ENCODE data around the gene TXNIP. TPM values are rescaled to one million over a fixed set of nuclear protein-coding genes. Genes with fewer than 3 reads are reported as not detected.

The TXNIP gene
- total RNA-seq, 1 donor from 2014 or later: 213 TPM

- Histone ChIP-seq H3K27ac (no peak overlapping the region), H3K9me3 (ENCODE audit: low read depth) (no peaks in the 10 kb centered on the region), H3K4me3 (peak overlapping the region; percentile 85), H3K79me2 (ENCODE audit: low read depth) (peaks cover 22% of the 10 kb centered on the region), H3F3A (ENCODE audit: low read depth) (peaks cover 41% of the 10 kb centered on the region), H3K36me3 (peaks cover 17% of the 10 kb centered on the region), H3K27me3 (peaks cover 19% of the 10 kb centered on the region), H3K4me1 (peaks cover 36% of the 10 kb centered on the region), H3K4me2 (peak overlapping the region; percentile 94), H3K9ac (no peak overlapping the region), H4K20me1 (ENCODE audit: low read depth) (peaks cover 48% of the 10 kb centered on the region), H2AFZ (replicated peaks) (no peak overlapping the region)
- peaks cover 42% of the 10 kb centered on the region for H3K36me3 Mint-ChIP-seq
- DNase-seq (ENCODE audit: low spot score): no peak
- TF ChIP-seq EZH2phosphoT487 (IDR thresholded peaks at IDR 0.05) (no peak), CTCF (IDR thresholded peaks at IDR 0.05) (no peak)
- peaks cover 8% of the 10 kb centered on the region for H3K27me3 Mint-ChIP-seq (ENCODE audit: insufficient read depth, low read depth)
- no peak overlapping the region for H3K27ac Mint-ChIP-seq
- peaks cover 2% of the 10 kb centered on the region for H3K9me3 Mint-ChIP-seq
- H3K4me1 Mint-ChIP-seq: peaks cover 57% of the 10 kb centered on the region
- peak overlapping the region; percentile 98 for H3K4me3 Mint-ChIP-seq
Observed at GRCh38 chr1:145992958-145993617, 3.3 kb downstream of the TXNIP start.

- Histone ChIP-seq H3K27me3 (peaks cover 17% of the 10 kb centered on the region), H3K4me1 (peaks cover 31% of the 10 kb centered on the region), H3K9ac (no peak overlapping the region), H3K27ac (peak overlapping the region; percentile 40), H3K4me3 (peak overlapping the region; percentile 85), H3K9me3 (ENCODE audit: low read depth) (no peaks in the 10 kb centered on the region), H3K36me3 (peaks cover 17% of the 10 kb centered on the region), H2AFZ (replicated peaks) (no peak overlapping the region), H3K4me2 (peak overlapping the region; percentile 94), H3K79me2 (ENCODE audit: low read depth) (peaks cover 22% of the 10 kb centered on the region), H3F3A (ENCODE audit: low read depth) (peaks cover 37% of the 10 kb centered on the region), H4K20me1 (ENCODE audit: low read depth) (peaks cover 48% of the 10 kb centered on the region)
- no peak overlapping the region for H3K27ac Mint-ChIP-seq
- peaks cover 8% of the 10 kb centered on the region for H3K27me3 Mint-ChIP-seq (ENCODE audit: insufficient read depth, low read depth)
- H3K36me3 Mint-ChIP-seq: peaks cover 42% of the 10 kb centered on the region
- TF ChIP-seq CTCF (IDR thresholded peaks at IDR 0.05) (no peak), EZH2phosphoT487 (IDR thresholded peaks at IDR 0.05) (no peak), EZH2 (IDR thresholded peaks at IDR 0.05) (no peak)
- H3K9me3 Mint-ChIP-seq: peaks cover 2% of the 10 kb centered on the region
- no peak for DNase-seq (ENCODE audit: low spot score)
- peaks cover 54% of the 10 kb centered on the region for H3K4me1 Mint-ChIP-seq
- H3K4me3 Mint-ChIP-seq: peak overlapping the region; percentile 98
Observed at GRCh38 chr1:145992502-145992936, 3.9 kb downstream of the TXNIP start.

GRCh38 chr1:145991735-145992412 lies 4.5 kb downstream of the TXNIP start:
- Mint-ChIP-seq H3K27me3 (ENCODE audit: insufficient read depth, low read depth) (peaks cover 8% of the 10 kb centered on the region), H3K4me1 (peaks cover 48% of the 10 kb centered on the region), H3K9me3 (peaks cover 2% of the 10 kb centered on the region), H3K4me3 (peak overlapping the region; percentile 98), H3K27ac (no peak overlapping the region), H3K36me3 (peaks cover 42% of the 10 kb centered on the region)
- Histone ChIP-seq H3K4me3 (peak overlapping the region; percentile 85), H3K9me3 (ENCODE audit: low read depth) (no peaks in the 10 kb centered on the region), H4K20me1 (ENCODE audit: low read depth) (peaks cover 48% of the 10 kb centered on the region), H3F3A (ENCODE audit: low read depth) (peaks cover 33% of the 10 kb centered on the region), H3K79me2 (ENCODE audit: low read depth) (peaks cover 22% of the 10 kb centered on the region), H2AFZ (replicated peaks) (no peak overlapping the region), H3K4me1 (peaks cover 24% of the 10 kb centered on the region), H3K27me3 (peaks cover 13% of the 10 kb centered on the region), H3K4me2 (peak overlapping the region; percentile 94), H3K9ac (no peak overlapping the region), H3K27ac (peak overlapping the region; percentile 40), H3K36me3 (peaks cover 17% of the 10 kb centered on the region)
- no peak for TF ChIP-seq EZH2 (IDR thresholded peaks at IDR 0.05)
- no peak for DNase-seq (ENCODE audit: low spot score)

All from neural progenitor cell (in vitro differentiated cells).